Head of caudate nucleus (tissue), 42 donors: ENCODE results near the gene TMEM260.

Experiments
- DNase-seq, 42 donors: peaks; one replicate each; pipeline versions ENCODE4 v3.0.0 to v3.0.0-alpha.2; 2020 to 2021; ENCODE audit warnings: mixed read lengths in 7 of 42
- intact Hi-C: fragments of 100-400 bp; cut with DNase I; formaldehyde crosslinking; loops from one replicate; pipeline ENCODE4 v1.15.0; 2022

The TMEM260 gene

GRCh38 chr14:56579345-56580220, at the start of gene TMEM260:
TSS of gene TMEM260 (plus strand) at chr14:56579798. CDS start at chr14:56579915, 117 bp downstream.
- DNase-seq = peak; percentile 75 to 95 (median 89)
- intact Hi-C loops = loop anchor here (10.0 kb wide), 1 partner anchor 685 kb away; the partner anchor contains the start of genes AP5M1 and EXOC5

GRCh38 chr14:56532546-56532945, 47.1 kb upstream of the TMEM260 start:
- intact Hi-C loops = no loop called here

GRCh38 chr14:56534656-56535055, 44.9 kb upstream of the TMEM260 start:
- intact Hi-C loops = no loop called here
- DNase-seq = no peak

More at GRCh38 chr14:56532546-56532945, 47.1 kb upstream of the TMEM260 start:
- no peak for DNase-seq

- no peak for DNase-seq
- intact Hi-C loops = no loop called here
Measured at GRCh38 chr14:56539862-56540261, 39.7 kb upstream of the TMEM260 start.

- DNase-seq = no peak
- intact Hi-C loops = no loop called here
Measured at GRCh38 chr14:56543436-56543835, 36.2 kb upstream of the TMEM260 start.

- peak in 27 of 42 donors; percentile 2 to 71 (median 23) for DNase-seq
- intact Hi-C loops = no loop called here
Measured at GRCh38 chr14:56549721-56550120, 29.9 kb upstream of the TMEM260 start.

GRCh38 chr14:56552615-56553014, 27.0 kb upstream of the TMEM260 start:
- intact Hi-C loops = no loop called here
- DNase-seq = no peak

- no peak for DNase-seq
- intact Hi-C loops = no loop called here
Measured at GRCh38 chr14:56554301-56554700, 25.3 kb upstream of the TMEM260 start.

- intact Hi-C loops = no loop called here
- no peak for DNase-seq
Measured at GRCh38 chr14:56555921-56556570, 23.6 kb upstream of the TMEM260 start.

GRCh38 chr14:56559182-56559581, 20.4 kb upstream of the TMEM260 start:
- no peak for DNase-seq
- intact Hi-C loops = no loop called here

- intact Hi-C loops = no loop called here
- no peak for DNase-seq
Measured at GRCh38 chr14:56561606-56562005, 18.0 kb upstream of the TMEM260 start.

GRCh38 chr14:56562883-56563282, 16.7 kb upstream of the TMEM260 start:
- DNase-seq = no peak
- intact Hi-C loops = no loop called here

- DNase-seq = no peak
- intact Hi-C loops = loop anchor here (5.0 kb wide), 1 partner anchor 142 kb away; no protein-coding TSS in a partner anchor
Measured at GRCh38 chr14:56569174-56569573, 10.4 kb upstream of the TMEM260 start.

GRCh38 chr14:56570295-56570694, 9.3 kb upstream of the TMEM260 start:
- DNase-seq = no peak
- intact Hi-C loops = loop anchor here (10.0 kb wide), 1 partner anchor 695 kb away; the partner anchor contains the start of genes AP5M1 and EXOC5

- DNase-seq = no peak
- intact Hi-C loops = no loop called here
Measured at GRCh38 chr14:56580221-56580711, 668 bp downstream of the TMEM260 start.

- no peak for DNase-seq
- intact Hi-C loops = no loop called here
Measured at GRCh38 chr14:56581041-56581727, 1.6 kb downstream of the TMEM260 start.

GRCh38 chr14:56585461-56586084, 6.0 kb downstream of the TMEM260 start:
- DNase-seq = no peak
- intact Hi-C loops = no loop called here

GRCh38 chr14:56587701-56588100, 8.1 kb downstream of the TMEM260 start:
- intact Hi-C loops = no loop called here
- DNase-seq = no peak

- intact Hi-C loops = no loop called here
- no peak for DNase-seq
Measured at GRCh38 chr14:56590535-56590960, 10.9 kb downstream of the TMEM260 start.
